AG09319 (cell line): ENCODE results near the gene ZNF385D.

Source experiments
- DNase-seq: peaks from one replicate; pipeline ENCODE4 v3.0.0-alpha.2; 2010; ENCODE audit warnings: low read depth; ENCODE audit errors: extremely low read depth
- TF ChIP-seq, protein P1 (sequence below): IDR thresholded peaks from 2 replicates; pipeline ENCODE4 v1.5.1; 2011; ENCODE audit warnings: low read depth, mild to moderate bottlenecking, inconsistent platforms, low read length, moderate library complexity

ZNF385D gene

DNA sequence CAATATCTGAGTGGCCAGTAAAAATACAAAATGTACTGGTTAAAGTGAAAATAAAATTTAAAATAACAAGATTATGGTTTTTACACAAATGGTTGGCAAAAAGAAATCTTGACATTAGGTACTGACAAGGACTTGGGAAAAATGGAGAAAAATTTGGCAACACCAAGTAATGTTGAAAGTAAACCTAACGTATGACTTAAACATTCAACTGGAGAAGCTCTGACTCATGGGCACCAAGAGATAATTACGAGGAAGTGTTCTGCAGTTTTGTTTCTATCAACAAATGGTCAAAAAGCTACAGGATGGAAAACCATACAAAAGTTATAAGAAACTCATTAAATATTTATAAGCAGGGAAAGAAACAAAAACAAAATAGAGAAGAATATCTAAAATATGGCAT, 177.7 kb downstream of the ZNF385D start:
- DNase-seq: no peak
- TF ChIP-seq, protein P1, sequence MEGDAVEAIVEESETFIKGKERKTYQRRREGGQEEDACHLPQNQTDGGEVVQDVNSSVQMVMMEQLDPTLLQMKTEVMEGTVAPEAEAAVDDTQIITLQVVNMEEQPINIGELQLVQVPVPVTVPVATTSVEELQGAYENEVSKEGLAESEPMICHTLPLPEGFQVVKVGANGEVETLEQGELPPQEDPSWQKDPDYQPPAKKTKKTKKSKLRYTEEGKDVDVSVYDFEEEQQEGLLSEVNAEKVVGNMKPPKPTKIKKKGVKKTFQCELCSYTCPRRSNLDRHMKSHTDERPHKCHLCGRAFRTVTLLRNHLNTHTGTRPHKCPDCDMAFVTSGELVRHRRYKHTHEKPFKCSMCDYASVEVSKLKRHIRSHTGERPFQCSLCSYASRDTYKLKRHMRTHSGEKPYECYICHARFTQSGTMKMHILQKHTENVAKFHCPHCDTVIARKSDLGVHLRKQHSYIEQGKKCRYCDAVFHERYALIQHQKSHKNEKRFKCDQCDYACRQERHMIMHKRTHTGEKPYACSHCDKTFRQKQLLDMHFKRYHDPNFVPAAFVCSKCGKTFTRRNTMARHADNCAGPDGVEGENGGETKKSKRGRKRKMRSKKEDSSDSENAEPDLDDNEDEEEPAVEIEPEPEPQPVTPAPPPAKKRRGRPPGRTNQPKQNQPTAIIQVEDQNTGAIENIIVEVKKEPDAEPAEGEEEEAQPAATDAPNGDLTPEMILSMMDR: no peak

DNA sequence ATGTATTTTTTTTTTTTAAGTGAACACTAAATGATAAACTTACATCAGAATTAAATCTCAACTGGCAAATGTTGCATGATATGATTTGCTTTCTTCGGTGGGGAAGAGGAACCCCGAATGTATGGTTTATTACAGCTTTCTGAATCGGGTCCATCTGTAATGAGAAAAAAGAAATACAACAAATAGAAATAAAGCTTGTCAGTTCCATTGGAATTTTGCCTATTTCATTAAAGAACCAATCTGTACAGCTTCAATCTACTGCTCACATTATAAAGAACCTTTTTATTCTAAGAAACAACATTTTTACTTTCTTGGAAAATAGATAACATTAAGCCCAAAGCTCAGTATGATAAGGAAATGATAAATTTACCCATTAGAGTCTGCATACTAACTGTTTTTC, 186.5 kb downstream of the ZNF385D start:
- no peak for DNase-seq
- TF ChIP-seq, protein P1: no peak

DNA sequence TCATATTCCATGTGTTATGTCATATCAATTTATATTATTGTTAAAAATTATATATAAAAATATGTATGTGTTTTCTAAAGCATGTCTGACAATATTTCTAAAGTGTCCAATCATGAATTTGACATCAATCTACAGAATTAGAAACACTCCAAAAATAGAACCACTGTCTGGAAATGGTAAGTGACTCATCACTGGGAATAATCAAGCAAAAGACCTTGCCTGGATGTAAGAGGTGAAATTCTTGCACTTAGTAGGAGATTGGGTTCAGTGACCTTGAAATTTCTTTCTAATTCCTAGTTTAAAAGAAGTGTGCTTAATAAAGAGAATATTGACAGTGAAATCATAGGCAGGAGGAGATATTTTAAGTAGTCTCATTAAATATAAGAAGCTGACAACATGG, 188.8 kb downstream of the ZNF385D start:
- TF ChIP-seq, protein P1: no peak
- DNase-seq: no peak

DNA sequence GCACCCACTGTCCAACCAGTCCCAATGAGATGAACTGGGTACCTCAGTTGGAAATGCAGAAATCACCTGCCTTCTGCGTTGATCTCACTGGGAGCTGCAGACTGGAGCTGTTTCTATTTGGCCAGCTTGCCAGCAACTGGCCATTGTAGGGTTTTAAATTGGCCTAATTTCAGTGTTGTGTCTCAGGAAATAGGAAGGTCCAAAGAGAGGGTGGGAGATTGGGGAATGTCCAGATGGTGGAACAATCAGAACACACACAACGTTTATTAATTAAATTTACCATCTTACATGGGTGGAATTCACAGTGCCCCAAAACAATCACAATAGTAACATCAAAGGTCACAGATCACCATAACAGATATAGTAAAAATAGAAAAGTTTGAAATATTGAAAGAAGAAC, 189.5 kb downstream of the ZNF385D start:
- TF ChIP-seq, protein P1: no peak
- no peak for DNase-seq

DNA sequence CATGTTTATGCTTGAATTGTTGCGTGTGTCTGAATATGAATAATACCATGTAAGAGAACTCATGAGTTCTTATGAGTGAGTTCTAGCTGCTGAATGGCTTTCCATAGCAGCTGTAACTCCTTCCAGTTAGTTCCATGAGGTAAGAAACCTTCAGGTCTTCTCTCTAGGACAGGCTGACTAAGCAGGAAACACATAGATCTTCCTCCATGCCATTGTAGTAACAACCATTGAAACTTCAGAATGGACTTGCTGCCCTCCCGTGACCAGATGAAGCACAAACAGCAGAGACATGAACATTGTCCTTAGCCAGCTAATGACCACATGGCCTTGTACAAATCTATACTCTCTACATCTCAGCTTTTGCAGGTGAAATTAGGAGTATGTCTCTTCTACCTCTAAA, 200.0 kb downstream of the ZNF385D start:
- TF ChIP-seq, protein P1: no peak
- DNase-seq: no peak

DNA sequence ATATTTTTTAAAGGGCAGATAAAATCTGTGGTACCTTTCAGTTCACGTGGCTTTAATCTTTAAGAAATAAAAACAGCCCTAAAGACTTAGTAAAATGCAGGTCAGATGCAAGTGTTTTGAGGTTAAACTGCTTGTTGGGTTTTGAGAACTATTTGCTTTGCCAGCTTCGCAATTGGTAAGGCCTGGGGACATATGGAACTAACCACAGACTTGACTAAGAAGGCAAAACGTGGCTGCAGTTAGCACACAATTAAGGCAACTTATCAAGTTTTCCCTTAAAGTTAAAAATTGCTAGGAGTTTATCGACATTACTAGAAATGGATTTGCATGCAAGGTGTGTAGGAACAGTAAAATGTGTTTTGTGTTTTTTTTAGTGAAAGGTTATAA, 206.9 kb downstream of the ZNF385D start:
- TF ChIP-seq, protein P1: no peak
- DNase-seq: no peak

DNA sequence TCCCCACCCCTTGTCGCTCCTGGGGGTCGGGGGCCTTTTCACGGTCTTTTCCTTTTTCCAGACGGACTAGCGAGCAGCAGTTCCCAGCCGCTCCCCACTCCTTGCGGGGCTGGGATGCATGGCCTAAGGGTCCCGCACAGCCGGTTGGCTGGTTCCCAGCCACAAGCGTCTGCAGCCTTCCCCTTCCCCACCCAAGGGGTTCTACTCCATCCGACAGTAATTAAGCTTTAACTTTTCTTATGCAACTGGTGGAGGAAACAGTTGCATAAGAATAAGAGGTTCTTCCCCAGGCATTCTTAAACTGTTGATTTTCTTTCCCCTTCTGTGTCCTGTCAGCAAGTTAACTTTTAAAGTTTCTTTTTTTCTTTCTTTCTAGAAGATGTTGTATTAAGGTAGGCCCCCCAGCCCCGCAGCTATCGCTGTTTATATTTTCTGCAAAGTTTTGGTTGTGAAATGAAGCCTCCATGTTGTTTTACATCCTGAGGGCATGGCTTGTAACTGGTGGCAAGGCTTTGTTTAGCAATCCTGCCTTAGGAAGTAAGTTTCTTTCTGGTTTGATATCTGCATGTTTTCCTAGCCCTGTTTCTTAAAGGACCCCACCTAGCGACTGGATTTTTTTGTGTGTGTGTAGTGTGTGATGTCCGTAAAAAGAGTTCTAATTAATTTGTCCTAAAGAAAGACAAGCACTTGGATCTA, 207.5 kb downstream of the ZNF385D start:
- TF ChIP-seq, protein P1: no peak
- DNase-seq: no peak
